GM12878 (cell line): Measurements from ENCODE around the gene BCAS3. TPM values are rescaled to one million over a fixed set of nuclear protein-coding genes. Genes with fewer than 3 reads are reported as not detected.
"Not testable (repeated sequence)": the region's sequence is repeated elsewhere in the genome, so short reads cannot be mapped to it uniquely, and the experiment has no call there.

Experiments
- ATAC-seq: fragments of 200-7000 bp; cut with Tn5 transposase; 3 replicates; pipeline ENCODE4 v1.9.1; 2020; ENCODE audit warnings: mild to moderate bottlenecking, moderate library complexity
- BruUV-seq: library from RNA; stranded (reverse); fragments of 400-500 nt; replicated peaks from 2 replicates; lab custom pipeline; 2021; lab: Mats Ljungman, UMichigan
- CTCF ChIA-PET: fragments of 300-600 bp; sonication (Branson Sonifier 250); formaldehyde crosslinking; extraction: SDS; loops from one replicate; lab custom pipeline; 2021; ENCODE audit warnings: inconsistent platforms; lab: Yijun Ruan, JAX
- POLR2A ChIA-PET: fragments of 350-600 bp; formaldehyde crosslinking; extraction: SDS; loops from one replicate; lab custom pipeline; 2021; ENCODE audit warnings: inconsistent platforms; lab: Charles Lee
- RAD21 ChIA-PET: fragments of 300-600 bp; sonication (Branson Sonifier 250); formaldehyde crosslinking; loops from one replicate; lab custom pipeline; 2023; ENCODE audit warnings: antibody characterized with exemption; ENCODE audit not compliant: unreplicated experiment; lab: Charles Lee
- SMC1A ChIA-PET: fragments of 300-600 bp; sonication (Branson Sonifier 250); formaldehyde crosslinking; loops from one replicate; lab custom pipeline; 2023; ENCODE audit not compliant: unreplicated experiment, uncharacterized antibody; lab: Charles Lee
- DNase-seq: peaks from one replicate; pipeline ENCODE4 v3.0.0-alpha.2; 2011; ENCODE audit warnings: low read depth, low spot score
- FAIRE-seq: peaks from 3 replicates; lab custom pipeline; 2011; peaks lifted over from hg19 to GRCh38; lab: Jason Lieb, UNC
- H2AFZ ChIP-seq: 2 replicates; pipeline ENCODE4 v1.6.0; 2011; ENCODE audit warnings: low read depth, low read length, control low read depth; ENCODE audit not compliant: control insufficient read depth
- H3K27ac ChIP-seq: 2 replicates; pipeline ENCODE4 v1.5.1; 2011; ENCODE audit warnings: control low read depth; ENCODE audit not compliant: control insufficient read depth, insufficient read depth
- H3K27me3 ChIP-seq, 2 experiments: replicated peaks in 1 of 2; 2 replicates each; pipeline versions ENCODE4 v1.6.0 to v1.6.1; 2011; ENCODE audit warnings: low read length in 1 of 2; ENCODE audit not compliant: control insufficient read depth in 2 of 2, insufficient read depth in 2 of 2
- H3K36me3 ChIP-seq, 2 experiments: 2 replicates each; pipeline ENCODE4 v1.5.1; 2011; ENCODE audit warnings: low read length in 1 of 2; ENCODE audit not compliant: control insufficient read depth in 2 of 2, insufficient read depth in 2 of 2
- H3K4me1 ChIP-seq: 2 replicates; pipeline ENCODE4 v1.6.1; 2011; ENCODE audit warnings: mild to moderate bottlenecking, low read length, moderate library complexity, mixed read lengths; ENCODE audit not compliant: control insufficient read depth, insufficient read depth
- H3K4me2 ChIP-seq: 2 replicates; pipeline ENCODE4 v1.6.0; 2011; ENCODE audit warnings: control low read depth; ENCODE audit not compliant: control insufficient read depth, insufficient read depth
- H3K4me3 ChIP-seq: fragments of 200-600 bp; sonication (generic); 2 replicates; pipeline ENCODE4 v1.5.1; 2016
- H3K79me2 ChIP-seq: 2 replicates; pipeline ENCODE4 v1.6.0; 2011; ENCODE audit warnings: low read length; ENCODE audit not compliant: control insufficient read depth, insufficient read depth
- H3K9ac ChIP-seq: 2 replicates; pipeline ENCODE4 v1.8.0; 2011; ENCODE audit warnings: low read length, control low read depth, mixed read lengths; ENCODE audit not compliant: control insufficient read depth, insufficient read depth
- H3K9me3 ChIP-seq: replicated peaks from 3 replicates; pipeline ENCODE4 v1.5.1; 2011; ENCODE audit warnings: mild to moderate bottlenecking, low read length; ENCODE audit not compliant: control insufficient read depth, insufficient read depth
- H4K20me1 ChIP-seq: 2 replicates; pipeline ENCODE4 v1.6.0; 2011; ENCODE audit not compliant: control insufficient read depth, insufficient read depth
- FOS ChIP-seq: IDR thresholded peaks from 3 replicates; pipeline ENCODE4 v1.6.1; 2011; ENCODE audit warnings: borderline replicate concordance; ENCODE audit not compliant: insufficient read length; ENCODE audit errors: extremely low read depth
- HDGF ChIP-seq: fragments of 450-650 bp; IDR thresholded peaks from 2 replicates; pipeline ENCODE4 v1.6.1; 2016; ENCODE audit warnings: antibody characterized with exemption
- MEF2B ChIP-seq: fragments of 450-650 bp; IDR thresholded peaks from 2 replicates; pipeline ENCODE4 v1.6.1; 2018; ENCODE audit warnings: mild to moderate bottlenecking, moderate library complexity; ENCODE audit not compliant: partially characterized antibody, poor library complexity, severe bottlenecking
- NR2C1 ChIP-seq: fragments of 450-650 bp; IDR thresholded peaks from 2 replicates; pipeline ENCODE4 v1.6.1; 2017; ENCODE audit warnings: antibody characterized with exemption, mild to moderate bottlenecking, moderate library complexity
- SREBF2 ChIP-seq: IDR thresholded peaks from 2 replicates; pipeline ENCODE4 v1.6.1; 2012; ENCODE audit warnings: mild to moderate bottlenecking, low read length
- TCF12 ChIP-seq: IDR thresholded peaks from 2 replicates; pipeline ENCODE4 v1.6.1; 2011; ENCODE audit warnings: low read depth, mild to moderate bottlenecking, low read length
- WGBS: methylation state at CpG from one replicate; pipeline ENCODE4 v1.1.6; 2016; ENCODE audit warnings: low lambda C conversion rate; ENCODE audit not compliant: insufficient replicate concordance, insufficient coverage; ENCODE audit errors: missing lambda C conversion rate; 5-methylcytosine and 5-hydroxymethylcytosine counted together
- in situ Hi-C: fragments of 300-500 bp; cut with MboI; formaldehyde crosslinking; loops from 9 replicates; pipeline ENCODE4 v1.14.3; 2018; ENCODE audit warnings: mixed read lengths
- intact Hi-C: fragments of 100-400 bp; cut with micrococcal nuclease; formaldehyde crosslinking; loops from one replicate; pipeline ENCODE4 v1.14.2; 2022; ENCODE audit not compliant: unreplicated experiment
- polyA plus RNA-seq, 11 experiments: library from polyadenylated mRNA; depleted of rRNA in 4 of 11; unstranded in 6 of 11; stranded (reverse) in 5 of 11; fragments of >200 nt; fragmentation: Nextera tagmentation in 4 of 11; fragmentation: Illumina TruSeq in 1 of 11; extraction: Ambion mirVana in 4 of 11; extraction: Trizol in 1 of 11; gene quantifications; 1 replicate in 1 of 11; 2 replicates in 10 of 11; pipeline versions ENCODE4 v1.2.1 to v1.2.3, GENCODE V29; 2011 to 2016; ENCODE audit warnings: inconsistent platforms in 2 of 11, missing spikeins in 2 of 11, low read depth in 1 of 11
- total RNA-seq, 4 experiments: library from RNA; depleted of rRNA in 3 of 4; stranded (reverse); fragments of >200 nt in 3 of 4; fragmentation: Illumina TruSeq in 1 of 4; extraction: Trizol in 1 of 4; gene quantifications; 2 replicates each; pipeline versions ENCODE4 v1.2.1 to v1.2.3, GENCODE V29; 2013 to 2021

The BCAS3 gene
- total and polyA plus RNA-seq, 10 of the 15 experiments (the other 5 are each of a cell fraction or from before 2014, with no cell fraction given), result 2.1 to 11.0 (median 6.6) TPM

DNA sequence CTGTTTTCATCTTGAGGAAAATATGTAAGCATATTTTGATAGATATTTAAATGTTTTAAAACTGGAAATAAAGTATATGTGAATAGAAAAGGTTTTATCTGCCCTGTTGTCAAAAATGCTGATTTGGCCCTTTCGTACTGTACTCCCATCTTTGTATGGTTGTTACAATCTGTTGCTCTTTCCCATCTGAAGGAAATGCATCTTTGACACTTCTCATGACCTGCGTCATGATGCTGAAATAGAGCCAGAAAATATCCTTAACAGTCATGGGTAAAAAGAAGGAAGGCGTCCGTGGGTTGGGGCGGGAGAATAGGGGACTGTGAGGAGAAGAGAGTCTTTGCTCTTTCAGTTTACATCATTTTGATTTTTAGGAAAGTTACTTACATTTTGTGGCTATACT is 327.7 kb downstream of the BCAS3 start:
- DNase-seq (no peak), ATAC-seq (no peak), FAIRE-seq (no peak)
- Histone ChIP-seq H3K9me3 (no peaks in the 10 kb centered on the region), H2AFZ (no peak overlapping the region), H4K20me1 (no peaks in the 10 kb centered on the region), H3K27me3 (no peaks in the 10 kb centered on the region), H3K36me3 (no peaks in the 10 kb centered on the region), H3K4me1 (peaks cover 4% of the 10 kb centered on the region; the same call in 1 of the 2 replicates), H3K9ac (no peak overlapping the region), H3K4me2 (no peak overlapping the region), H3K4me3 (no peak overlapping the region), H3K79me2 (no peaks in the 10 kb centered on the region), H3K27ac (no peak overlapping the region)
- TF ChIP-seq MEF2B (no peak), TCF12 (no peak), HDGF (no peak), FOS (no peak), NR2C1 (no peak), SREBF2 (no peak)
- 82% methylated on average over 5 of the region's 5 CpGs for WGBS
- ChIA-PET CTCF (interaction anchor here (0.6 kb wide), 1 partner anchor 68 kb away, joined by 3 read pairs; no protein-coding TSS in a partner anchor), RAD21 (no interaction called here), SMC1A (no interaction called here), POLR2A (interaction anchor here (0.6 kb wide), 1 partner anchor 132 kb away, joined by 3 read pairs; no protein-coding TSS in a partner anchor)
- no TSS peak for BruUV-seq
- in situ Hi-C loops, result no loop called here
- intact Hi-C loops, result loop anchor here (10.0 kb wide), 3 partner anchors 149 to 281 kb away; no protein-coding TSS in a partner anchor

DNA sequence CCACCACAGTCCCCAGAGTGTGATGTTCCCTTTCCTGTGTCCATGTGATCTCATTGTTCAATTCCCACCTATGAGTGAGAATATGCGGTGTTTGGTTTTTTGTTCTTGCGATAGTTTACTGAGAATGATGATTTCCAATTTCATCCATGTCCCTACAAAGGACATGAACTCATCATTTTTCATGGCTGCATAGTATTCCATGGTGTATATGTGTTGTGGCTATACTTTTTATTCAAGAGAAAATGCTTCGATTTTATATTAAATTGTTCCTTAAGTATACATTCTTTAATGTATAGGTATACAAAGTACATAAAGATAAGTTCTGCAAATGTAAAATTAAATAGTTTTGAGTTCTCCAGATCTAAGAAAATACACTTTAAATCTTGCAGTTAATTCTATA is 328.3 kb downstream of the BCAS3 start:
- H3K9ac ChIP-seq, H3K9me3 ChIP-seq, BruUV-seq, H3K27me3 ChIP-seq, H3K79me2 ChIP-seq, CTCF ChIA-PET, ATAC-seq, in situ Hi-C loops, RAD21 ChIA-PET, H3K36me3 ChIP-seq, H3K4me2 ChIP-seq, H3K27ac ChIP-seq, H3K4me1 ChIP-seq, SMC1A ChIA-PET, H4K20me1 ChIP-seq, FAIRE-seq, H2AFZ ChIP-seq, H3K4me3 ChIP-seq, POLR2A ChIA-PET, DNase-seq: not testable (repeated sequence)
- 53% methylated on average over 2 of the region's 3 CpGs for WGBS
- intact Hi-C loops, result loop anchor here (10.0 kb wide), 3 partner anchors 149 to 281 kb away; no protein-coding TSS in a partner anchor
